ENCODE measurements around the gene ABCA7. TPM values are rescaled to one million over a fixed set of nuclear protein-coding genes. Genes with fewer than 3 reads are reported as not detected.

The ABCA7 gene
- total RNA-seq, 6 experiments from 2014 or later = 4.8 to 14.6 (median 9.1) TPM

- Histone ChIP-seq H3K27ac (peak overlapping the region; percentile 66 to 92 (median 88)), H3K4me1 (peaks cover 0 to 59% (median 26%) of the 10 kb centered on the region in 4 donors), H3K4me3 (no peak overlapping the region), H3K9me3 (no peaks in the 10 kb centered on the region), H3K27me3 (no peaks in the 10 kb centered on the region), H3K36me3 (no peaks in the 10 kb centered on the region)
- intact Hi-C loops (cut with DNase I) = no loop called here
- 26% methylated on average over 7 of the region's 7 CpGs for WGBS (ENCODE audit: insufficient coverage, low coverage, low lambda C conversion rate, missing lambda C conversion rate)
- ATAC-seq = peak; percentile 32 to 71 (median 58)
- TF ChIP-seq, protein P1, sequence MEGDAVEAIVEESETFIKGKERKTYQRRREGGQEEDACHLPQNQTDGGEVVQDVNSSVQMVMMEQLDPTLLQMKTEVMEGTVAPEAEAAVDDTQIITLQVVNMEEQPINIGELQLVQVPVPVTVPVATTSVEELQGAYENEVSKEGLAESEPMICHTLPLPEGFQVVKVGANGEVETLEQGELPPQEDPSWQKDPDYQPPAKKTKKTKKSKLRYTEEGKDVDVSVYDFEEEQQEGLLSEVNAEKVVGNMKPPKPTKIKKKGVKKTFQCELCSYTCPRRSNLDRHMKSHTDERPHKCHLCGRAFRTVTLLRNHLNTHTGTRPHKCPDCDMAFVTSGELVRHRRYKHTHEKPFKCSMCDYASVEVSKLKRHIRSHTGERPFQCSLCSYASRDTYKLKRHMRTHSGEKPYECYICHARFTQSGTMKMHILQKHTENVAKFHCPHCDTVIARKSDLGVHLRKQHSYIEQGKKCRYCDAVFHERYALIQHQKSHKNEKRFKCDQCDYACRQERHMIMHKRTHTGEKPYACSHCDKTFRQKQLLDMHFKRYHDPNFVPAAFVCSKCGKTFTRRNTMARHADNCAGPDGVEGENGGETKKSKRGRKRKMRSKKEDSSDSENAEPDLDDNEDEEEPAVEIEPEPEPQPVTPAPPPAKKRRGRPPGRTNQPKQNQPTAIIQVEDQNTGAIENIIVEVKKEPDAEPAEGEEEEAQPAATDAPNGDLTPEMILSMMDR (IDR thresholded peaks at IDR 0.05) = no peak
- peak in 2 of 3 donors; percentile 87 to 89 for DNase-seq
Observed at GRCh38 chr19:1097810-1098176, 57.9 kb downstream of the ABCA7 start.

DNA sequence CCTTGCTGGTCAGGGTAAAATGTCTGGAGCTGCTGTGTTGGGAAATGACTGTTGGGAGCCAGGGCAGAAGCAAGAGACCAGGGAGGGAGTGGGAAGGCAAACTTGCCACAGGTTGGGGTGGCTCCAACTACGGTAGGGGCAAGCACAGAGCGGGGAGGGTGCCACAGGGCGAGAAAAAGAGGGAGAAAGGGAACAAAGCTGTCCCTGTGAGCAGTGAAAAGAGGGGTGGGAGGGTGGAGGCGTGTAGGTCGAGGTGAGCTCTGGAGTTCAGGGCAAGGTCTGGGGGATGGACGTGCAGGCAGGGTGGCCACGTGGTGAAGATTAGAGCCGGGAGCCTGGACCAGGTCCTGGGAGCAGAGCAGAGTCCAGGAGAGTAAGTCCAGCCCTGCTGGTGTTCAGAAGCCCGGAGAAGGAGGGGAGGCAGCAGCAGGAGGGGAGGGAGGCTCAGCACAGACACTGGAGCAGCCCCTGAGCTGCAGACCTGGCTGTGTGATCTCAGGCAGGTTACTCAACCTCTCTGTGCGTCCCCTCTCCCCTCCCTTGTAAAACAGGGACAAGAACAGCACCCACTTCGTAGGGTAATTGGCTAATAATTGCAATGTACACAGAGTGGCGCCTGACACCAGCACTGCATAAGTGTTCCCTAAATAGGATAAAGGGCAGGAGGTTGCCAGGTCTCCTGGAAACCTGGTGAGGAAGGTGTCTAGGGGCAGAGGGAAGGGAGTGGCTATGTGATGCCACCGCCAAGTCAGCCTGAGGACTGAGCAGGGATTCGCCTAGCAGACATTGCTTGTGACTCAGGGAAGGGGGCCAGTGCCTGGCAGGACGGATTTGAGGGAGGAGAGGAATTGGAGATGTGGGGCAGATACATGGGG, 58.5 kb downstream of the ABCA7 start:
- 21% methylated on average over 13 of the region's 15 CpGs for WGBS (ENCODE audit: insufficient coverage, low coverage, low lambda C conversion rate, missing lambda C conversion rate)
- TF ChIP-seq, protein P1 (IDR thresholded peaks at IDR 0.05) = no peak
- TF ChIP-seq POLR2A (IDR thresholded peaks at IDR 0.05) = no peak
- Histone ChIP-seq H3K4me1 (peaks cover 1 to 60% (median 28%) of the 10 kb centered on the region in 4 donors), H3K9me3 (no peaks in the 10 kb centered on the region), H3K36me3 (no peaks in the 10 kb centered on the region), H3K27ac (peak overlapping the region; percentile 76 to 92 (median 88)), H3K27me3 (no peaks in the 10 kb centered on the region), H3K4me3 (peak overlapping the region in 2 of 3 donors; percentile 2 to 21)
- ATAC-seq (peak; percentile 42 to 70 (median 62)), DNase-seq (peak; percentile 79 to 95 (median 94))
- intact Hi-C loops (cut with DNase I) = no loop called here

- no peak for ATAC-seq
- Histone ChIP-seq H3K36me3 (peaks cover 0 to 3% (median 2%) of the 10 kb centered on the region in 4 donors), H3K27me3 (no peaks in the 10 kb centered on the region), H3K4me1 (peaks cover 2 to 51% (median 25%) of the 10 kb centered on the region in 4 donors), H3K27ac (peak overlapping the region; percentile 80 to 89 (median 83)), H3K9me3 (no peaks in the 10 kb centered on the region), H3K4me3 (no peak overlapping the region)
- TF ChIP-seq POLR2A (IDR thresholded peaks at IDR 0.05) = no peak
- TF ChIP-seq, protein P1 (IDR thresholded peaks at IDR 0.05) = no peak
- intact Hi-C loops (cut with DNase I) = no loop called here
- no peak for DNase-seq
- 19% methylated on average over 4 of the region's 9 CpGs for WGBS (ENCODE audit: insufficient coverage, low coverage, low lambda C conversion rate, missing lambda C conversion rate)
Observed at GRCh38 chr19:1101337-1101698, 61.4 kb downstream of the ABCA7 start.

GRCh38 chr19:1102407-1103131, 62.7 kb downstream of the ABCA7 start:
- DNase-seq (no peak), ATAC-seq (peak in 1 of 4 donors; percentile 5)
- peak overlapping the region; percentile 80 to 89 (median 83) for H3K27ac ChIP-seq
- peaks cover 0 to 15% (median 7%) of the 10 kb centered on the region in 4 donors for H3K36me3 ChIP-seq
- H3K4me3 ChIP-seq = no peak overlapping the region
- intact Hi-C loops (cut with DNase I) = no loop called here
- H3K9me3 ChIP-seq = no peaks in the 10 kb centered on the region
- WGBS (ENCODE audit: insufficient coverage, low coverage, low lambda C conversion rate, missing lambda C conversion rate) = 44% methylated on average over 10 of the region's 17 CpGs
- H3K4me1 ChIP-seq = peaks cover 2 to 47% (median 23%) of the 10 kb centered on the region in 4 donors
- H3K27me3 ChIP-seq = no peaks in the 10 kb centered on the region
- no peak for TF ChIP-seq POLR2A (IDR thresholded peaks at IDR 0.05)
- TF ChIP-seq, protein P1 (IDR thresholded peaks at IDR 0.05) = no peak

Measured in right lobe of liver (tissue), 6 donors.